HEK293 (cell line): Measurements from ENCODE around the gene FAM237B.

ENCODE experiments used
- CTCF ChIA-PET: fragments of 350-600 bp; formaldehyde crosslinking; extraction: SDS; loops from one replicate; lab custom pipeline; 2021; ENCODE audit warnings: antibody characterized with exemption; lab: Yijun Ruan, JAX
- POLR2A ChIA-PET: fragments of 300-600 bp; formaldehyde crosslinking; extraction: SDS; loops from one replicate; lab custom pipeline; 2020; ENCODE audit warnings: antibody characterized with exemption, inconsistent platforms; lab: Yijun Ruan, JAX
- H3K27ac ChIP-seq: fragments of 200-500 bp; sonication (Bioruptor generic); 2 replicates; pipeline ENCODE4 v1.5.1; 2014; ENCODE audit warnings: low read depth, low read length, control low read depth, inconsistent platforms; ENCODE audit errors: extremely low read depth
- H3K36me3 ChIP-seq, 2 experiments: fragments of 200-500 bp in 1 of 2; sonication (Bioruptor generic) in 1 of 2; 1 replicate in 1 of 2; 2 replicates in 1 of 2; pipeline ENCODE4 v1.5.1; 2014 to 2017; ENCODE audit warnings: inconsistent platforms in 2 of 2, low read length in 2 of 2; ENCODE audit not compliant: control insufficient read depth in 2 of 2, insufficient read depth in 1 of 2
- H3K4me1 ChIP-seq: fragments of 200-500 bp; sonication (Bioruptor generic); 2 replicates; pipeline ENCODE4 v1.5.1; 2014; ENCODE audit warnings: mild to moderate bottlenecking, low read length, inconsistent platforms; ENCODE audit not compliant: control insufficient read depth, insufficient read depth
- H3K4me3 ChIP-seq: 2 replicates; pipeline ENCODE4 v1.5.1; 2011; ENCODE audit warnings: low read depth, mild to moderate bottlenecking, control low read depth, low read length, moderate library complexity
- H3K9me3 ChIP-seq: fragments of 200-500 bp; sonication (Bioruptor generic); 2 replicates; pipeline ENCODE4 v1.5.1; 2014; ENCODE audit warnings: low read depth, low read length, inconsistent platforms; ENCODE audit not compliant: control insufficient read depth, insufficient read depth
- GLIS2 ChIP-seq: fragments of 450-650 bp; formaldehyde crosslinking; IDR thresholded peaks from 2 replicates; pipeline ENCODE4 v1.5.1; 2016; ENCODE audit warnings: missing biosample characterization, missing genetic modification characterization
- KLF1 ChIP-seq: fragments of 450-650 bp; formaldehyde crosslinking; IDR thresholded peaks from 2 replicates; pipeline ENCODE4 v1.5.1; 2016; ENCODE audit warnings: missing biosample characterization, missing genetic modification characterization
- OVOL3 ChIP-seq: fragments of 450-650 bp; formaldehyde crosslinking; IDR thresholded peaks from 2 replicates; pipeline ENCODE4 v1.5.1; 2016; ENCODE audit warnings: missing biosample characterization, missing genetic modification characterization
- SCRT2 ChIP-seq: fragments of 450-650 bp; formaldehyde crosslinking; IDR thresholded peaks from 2 replicates; pipeline ENCODE4 v1.5.1; 2016; ENCODE audit warnings: missing biosample characterization, missing genetic modification characterization
- SP3 ChIP-seq: fragments of 450-650 bp; formaldehyde crosslinking; IDR thresholded peaks from 2 replicates; pipeline ENCODE4 v1.5.1; 2016; ENCODE audit warnings: missing biosample characterization, missing genetic modification characterization
- TRIM28 ChIP-seq: IDR thresholded peaks from 2 replicates; pipeline ENCODE4 v1.6.1; 2011; ENCODE audit warnings: low read length, control low read depth, borderline replicate concordance
- ZBTB17 ChIP-seq: fragments of 450-650 bp; formaldehyde crosslinking; IDR thresholded peaks from 2 replicates; pipeline ENCODE4 v1.5.1; 2016; ENCODE audit warnings: missing biosample characterization, missing genetic modification characterization
- ZBTB20 ChIP-seq: fragments of 450-650 bp; formaldehyde crosslinking; IDR thresholded peaks from 2 replicates; pipeline ENCODE4 v1.5.1; 2016; ENCODE audit warnings: missing biosample characterization, missing genetic modification characterization
- ZBTB21 ChIP-seq: fragments of 450-650 bp; formaldehyde crosslinking; IDR thresholded peaks from 2 replicates; pipeline ENCODE4 v1.5.1; 2017; ENCODE audit warnings: missing biosample characterization, missing genetic modification characterization
- ZBTB48 ChIP-seq: fragments of 450-650 bp; formaldehyde crosslinking; IDR thresholded peaks from 2 replicates; pipeline ENCODE4 v1.5.1; 2016; ENCODE audit warnings: missing biosample characterization, missing genetic modification characterization
- ZFHX2 ChIP-seq: fragments of 450-650 bp; formaldehyde crosslinking; conservative IDR thresholded peaks from 2 replicates; pipeline ENCODE4 v1.5.1; 2016; ENCODE audit warnings: missing biosample characterization, missing genetic modification characterization
- ZNF140 ChIP-seq: fragments of 450-650 bp; formaldehyde crosslinking; IDR thresholded peaks from 2 replicates; pipeline ENCODE4 v1.5.1; 2016; ENCODE audit warnings: missing biosample characterization, missing genetic modification characterization
- ZNF184 ChIP-seq: fragments of 450-650 bp; IDR thresholded peaks from 2 replicates; pipeline ENCODE4 v1.5.1; 2018; ENCODE audit warnings: missing biosample characterization, mild to moderate bottlenecking, missing genetic modification characterization
- ZNF335 ChIP-seq: fragments of 450-650 bp; formaldehyde crosslinking; conservative IDR thresholded peaks from 2 replicates; pipeline ENCODE4 v1.5.1; 2016; ENCODE audit warnings: missing biosample characterization, missing genetic modification characterization
- ZNF394 ChIP-seq: fragments of 450-650 bp; formaldehyde crosslinking; IDR thresholded peaks from 2 replicates; pipeline ENCODE4 v1.5.1; 2016; ENCODE audit warnings: missing biosample characterization, missing genetic modification characterization, mild to moderate bottlenecking, moderate library complexity, borderline replicate concordance
- ZNF426 ChIP-seq: fragments of 450-650 bp; formaldehyde crosslinking; IDR thresholded peaks from 2 replicates; pipeline ENCODE4 v1.5.1; 2017; ENCODE audit warnings: missing biosample characterization, missing genetic modification characterization, mild to moderate bottlenecking, inconsistent platforms, moderate library complexity
- ZNF473 ChIP-seq: fragments of 450-650 bp; formaldehyde crosslinking; IDR thresholded peaks from 2 replicates; pipeline ENCODE4 v1.5.1; 2017; ENCODE audit warnings: missing biosample characterization, missing genetic modification characterization
- ZNF530 ChIP-seq: fragments of 450-650 bp; formaldehyde crosslinking; IDR thresholded peaks from 2 replicates; pipeline ENCODE4 v1.5.1; 2016; ENCODE audit warnings: low read depth, missing biosample characterization, missing genetic modification characterization
- ZNF707 ChIP-seq: fragments of 450-650 bp; formaldehyde crosslinking; IDR thresholded peaks from 2 replicates; pipeline ENCODE4 v1.5.1; 2016; ENCODE audit warnings: missing biosample characterization, missing genetic modification characterization
- TF ChIP-seq, protein P1 (sequence below): fragments of 450-650 bp; formaldehyde crosslinking; conservative IDR thresholded peaks from 2 replicates; pipeline ENCODE4 v1.5.1; 2016; ENCODE audit warnings: low read depth, missing biosample characterization, missing genetic modification characterization
- TF ChIP-seq, protein P2 (sequence below): fragments of 450-650 bp; formaldehyde crosslinking; IDR thresholded peaks from 2 replicates; pipeline ENCODE4 v1.5.1; 2017; ENCODE audit warnings: missing biosample characterization, missing genetic modification characterization
- TF ChIP-seq, protein P3 (sequence below): fragments of 450-650 bp; formaldehyde crosslinking; IDR thresholded peaks from 2 replicates; pipeline ENCODE4 v1.5.1; 2016; ENCODE audit warnings: missing biosample characterization, missing genetic modification characterization

FAM237B gene

DNA sequence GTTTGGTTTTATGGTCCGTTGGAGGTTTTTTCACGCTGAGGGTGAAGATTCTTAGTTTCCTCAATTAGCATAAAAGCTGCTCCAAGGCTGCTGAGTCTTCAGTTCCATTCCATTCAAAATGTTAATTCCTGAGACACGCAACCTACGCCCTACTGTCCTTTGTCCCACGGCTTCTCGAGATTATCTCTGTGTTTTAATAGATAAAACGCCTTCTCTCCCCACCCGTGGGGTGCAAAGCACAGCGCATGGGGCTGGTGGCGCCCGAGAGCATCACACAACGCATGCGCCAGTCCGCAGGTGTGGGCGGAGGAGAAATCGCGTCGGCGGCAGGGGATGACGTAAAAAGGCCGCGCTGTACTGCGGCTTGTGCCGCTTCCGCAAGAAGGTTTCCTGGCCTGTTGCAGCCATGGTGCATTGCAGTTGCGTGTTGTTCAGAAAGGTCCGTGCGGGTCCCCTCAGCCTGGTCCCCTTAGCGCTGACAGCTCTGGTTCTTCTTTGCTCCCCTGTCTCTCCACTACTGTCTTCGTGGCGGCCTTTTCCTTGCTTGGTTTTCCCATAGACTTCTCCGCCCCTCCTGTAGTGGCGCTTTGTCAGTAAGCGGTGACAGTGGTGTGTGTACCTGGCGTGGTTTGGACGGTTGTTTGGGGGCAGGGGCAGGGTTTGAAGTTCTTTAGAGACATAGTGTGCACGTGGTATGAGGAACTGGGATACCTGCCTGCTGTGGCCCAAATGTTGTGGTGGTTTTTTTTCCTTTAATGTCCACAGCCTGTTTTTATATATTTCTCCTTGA, 25.4 kb upstream of the FAM237B start, which contains the start of gene GTPBP10 (continued):
- 0 out of 2 replicates have a peak, but pooled peaks have one; percentile 11 for TF ChIP-seq ZNF394 (tag by site-specific recombination)
- 0 out of 2 replicates have a peak, but pooled peaks have one; percentile 54 for TF ChIP-seq GLIS2
- TF ChIP-seq, protein P1, sequence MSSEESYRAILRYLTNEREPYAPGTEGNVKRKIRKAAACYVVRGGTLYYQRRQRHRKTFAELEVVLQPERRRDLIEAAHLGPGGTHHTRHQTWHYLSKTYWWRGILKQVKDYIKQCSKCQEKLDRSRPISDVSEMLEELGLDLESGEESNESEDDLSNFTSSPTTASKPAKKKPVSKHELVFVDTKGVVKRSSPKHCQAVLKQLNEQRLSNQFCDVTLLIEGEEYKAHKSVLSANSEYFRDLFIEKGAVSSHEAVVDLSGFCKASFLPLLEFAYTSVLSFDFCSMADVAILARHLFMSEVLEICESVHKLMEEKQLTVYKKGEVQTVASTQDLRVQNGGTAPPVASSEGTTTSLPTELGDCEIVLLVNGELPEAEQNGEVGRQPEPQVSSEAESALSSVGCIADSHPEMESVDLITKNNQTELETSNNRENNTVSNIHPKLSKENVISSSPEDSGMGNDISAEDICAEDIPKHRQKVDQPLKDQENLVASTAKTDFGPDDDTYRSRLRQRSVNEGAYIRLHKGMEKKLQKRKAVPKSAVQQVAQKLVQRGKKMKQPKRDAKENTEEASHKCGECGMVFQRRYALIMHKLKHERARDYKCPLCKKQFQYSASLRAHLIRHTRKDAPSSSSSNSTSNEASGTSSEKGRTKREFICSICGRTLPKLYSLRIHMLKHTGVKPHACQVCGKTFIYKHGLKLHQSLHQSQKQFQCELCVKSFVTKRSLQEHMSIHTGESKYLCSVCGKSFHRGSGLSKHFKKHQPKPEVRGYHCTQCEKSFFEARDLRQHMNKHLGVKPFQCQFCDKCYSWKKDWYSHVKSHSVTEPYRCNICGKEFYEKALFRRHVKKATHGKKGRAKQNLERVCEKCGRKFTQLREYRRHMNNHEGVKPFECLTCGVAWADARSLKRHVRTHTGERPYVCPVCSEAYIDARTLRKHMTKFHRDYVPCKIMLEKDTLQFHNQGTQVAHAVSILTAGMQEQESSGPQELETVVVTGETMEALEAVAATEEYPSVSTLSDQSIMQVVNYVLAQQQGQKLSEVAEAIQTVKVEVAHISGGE (tag by site-specific recombination): peak; percentile 82
- peak; percentile 97 for TF ChIP-seq SCRT2 (tag by site-specific recombination)
- TF ChIP-seq, protein P2, sequence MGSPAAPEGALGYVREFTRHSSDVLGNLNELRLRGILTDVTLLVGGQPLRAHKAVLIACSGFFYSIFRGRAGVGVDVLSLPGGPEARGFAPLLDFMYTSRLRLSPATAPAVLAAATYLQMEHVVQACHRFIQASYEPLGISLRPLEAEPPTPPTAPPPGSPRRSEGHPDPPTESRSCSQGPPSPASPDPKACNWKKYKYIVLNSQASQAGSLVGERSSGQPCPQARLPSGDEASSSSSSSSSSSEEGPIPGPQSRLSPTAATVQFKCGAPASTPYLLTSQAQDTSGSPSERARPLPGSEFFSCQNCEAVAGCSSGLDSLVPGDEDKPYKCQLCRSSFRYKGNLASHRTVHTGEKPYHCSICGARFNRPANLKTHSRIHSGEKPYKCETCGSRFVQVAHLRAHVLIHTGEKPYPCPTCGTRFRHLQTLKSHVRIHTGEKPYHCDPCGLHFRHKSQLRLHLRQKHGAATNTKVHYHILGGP (tag by site-specific recombination): no peak
- peak; percentile 62 for TF ChIP-seq SP3
- peak; percentile 63 for TF ChIP-seq ZBTB17 (tag by site-specific recombination)
- TF ChIP-seq ZBTB48 (tag by site-specific recombination): 0 out of 2 replicates have a peak, but pooled peaks have one; percentile 16

DNA sequence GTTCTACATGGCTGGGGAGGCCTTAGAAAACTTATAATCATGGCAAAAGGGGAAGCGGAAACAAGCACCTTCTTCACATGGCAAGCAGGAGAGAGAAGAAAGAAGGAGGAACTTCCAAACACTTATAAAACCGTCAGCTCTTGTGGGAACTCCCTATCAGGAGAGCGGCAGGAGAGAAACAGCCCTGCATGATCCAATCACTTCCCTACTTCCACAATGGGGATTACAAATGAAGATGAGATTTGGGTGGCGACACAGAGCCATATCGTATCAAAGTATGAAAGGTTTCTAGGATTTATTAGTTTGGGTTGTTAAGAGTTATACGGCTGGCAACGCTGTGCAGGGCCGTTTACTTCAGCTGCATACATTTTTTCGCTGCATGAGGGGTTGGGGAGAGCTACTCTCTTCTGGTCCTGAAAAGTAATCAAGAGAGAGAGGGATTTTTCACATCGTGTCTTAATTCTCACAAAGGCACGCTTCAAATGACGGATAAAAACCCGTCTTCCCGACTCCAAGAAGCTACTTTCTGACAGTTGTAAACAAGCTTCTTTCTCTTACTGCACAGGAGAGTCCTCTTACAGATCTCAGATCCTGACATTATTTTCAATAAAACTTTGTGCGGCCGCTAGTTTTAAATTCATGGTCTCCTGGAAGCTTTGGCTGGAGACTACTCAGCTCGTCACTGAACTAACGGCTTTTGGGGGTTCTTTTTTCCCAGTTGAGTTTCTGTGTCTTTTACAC, 24.7 kb upstream of the FAM237B start:
- H3K4me3 ChIP-seq: peak overlapping the region; percentile 90
- CTCF ChIA-PET: interaction anchor here (0.5 to 1.3 kb wide), 6 partner anchors 9 to 283 kb away, joined by 3 to 5 read pairs (median 3); no protein-coding TSS in a partner anchor
- H3K27ac ChIP-seq: no peak overlapping the region; the same call in 1 of the 2 replicates
- TF ChIP-seq ZBTB20 (tag by site-specific recombination) (peak; percentile 38; the same call in 1 of the 2 replicates), ZNF426 (tag by site-specific recombination) (no peak), ZNF184 (tag by site-specific recombination) (no peak), ZNF140 (tag by site-specific recombination) (no peak), ZNF335 (peak; percentile 43; the same call in 1 of the 2 replicates)
- no peaks in the 10 kb centered on the region for H3K4me1 ChIP-seq
- H3K36me3 ChIP-seq: no peaks in the 10 kb centered on the region
- POLR2A ChIA-PET: interaction anchor here (0.7 to 1.8 kb wide), 3 partner anchors 9 to 134 kb away, joined by 3 to 7 read pairs (median 4); partner anchors contain the start of gene STEAP2
- H3K9me3 ChIP-seq: no peaks in the 10 kb centered on the region

DNA sequence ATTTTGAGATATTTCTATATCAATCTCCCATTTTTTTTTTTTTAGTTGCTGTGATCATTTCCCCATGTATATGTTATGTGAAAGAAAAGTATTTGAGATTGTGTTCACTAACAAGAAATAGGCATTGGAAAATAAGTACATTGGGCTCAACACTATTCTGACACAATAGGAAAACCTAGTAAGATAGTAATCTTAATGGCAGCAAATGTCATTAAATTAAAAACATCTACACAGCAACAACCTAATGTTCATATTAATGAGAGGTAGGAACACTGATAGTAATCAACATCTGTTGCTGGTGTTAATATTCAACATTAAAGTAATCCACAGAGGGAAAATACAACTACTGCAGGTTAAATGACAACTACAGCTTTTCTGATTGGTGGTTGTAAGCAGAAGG, 23.9 kb upstream of the FAM237B start:
- H3K36me3 ChIP-seq: no peaks in the 10 kb centered on the region
- H3K4me3 ChIP-seq: no peak overlapping the region
- no peaks in the 10 kb centered on the region for H3K9me3 ChIP-seq
- no peak overlapping the region for H3K27ac ChIP-seq
- CTCF ChIA-PET: interaction anchor here (0.6 to 1.3 kb wide), 2 partner anchors 8 to 41 kb away, joined by 3 read pairs; no protein-coding TSS in a partner anchor
- H3K4me1 ChIP-seq: no peaks in the 10 kb centered on the region
- POLR2A ChIA-PET: interaction anchor here (1.8 kb wide), 1 partner anchor 133 kb away, joined by 7 read pairs; the partner anchor contains the start of gene STEAP2
- no peak for TF ChIP-seq ZFHX2 (tag by site-specific recombination)
- no peak for TF ChIP-seq ZNF530 (tag by site-specific recombination)
- TF ChIP-seq ZNF707: no peak
- TF ChIP-seq ZBTB21 (tag by site-specific recombination): no peak
- no peak for TF ChIP-seq ZNF473
- TF ChIP-seq, protein P2 (tag by site-specific recombination): no peak
- TF ChIP-seq, protein P3, sequence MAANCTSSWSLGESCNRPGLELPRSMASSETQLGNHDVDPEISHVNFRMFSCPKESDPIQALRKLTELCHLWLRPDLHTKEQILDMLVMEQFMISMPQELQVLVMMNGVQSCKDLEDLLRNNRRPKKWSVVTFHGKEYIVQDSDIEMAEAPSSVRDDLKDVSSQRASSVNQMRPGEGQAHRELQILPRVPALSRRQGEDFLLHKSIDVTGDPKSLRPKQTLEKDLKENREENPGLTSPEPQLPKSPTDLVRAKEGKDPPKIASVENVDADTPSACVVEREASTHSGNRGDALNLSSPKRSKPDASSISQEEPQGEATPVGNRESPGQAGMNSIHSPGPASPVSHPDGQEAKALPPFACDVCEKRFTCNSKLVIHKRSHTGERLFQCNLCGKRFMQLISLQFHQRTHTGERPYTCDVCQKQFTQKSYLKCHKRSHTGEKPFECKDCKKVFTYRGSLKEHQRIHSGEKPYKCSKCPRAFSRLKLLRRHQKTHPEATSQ (tag by site-specific recombination): no peak
- no peak for TF ChIP-seq OVOL3 (tag by site-specific recombination)
- no peak for TF ChIP-seq TRIM28
- TF ChIP-seq KLF1: no peak
